ENCODE results near the gene PRKG1. TPM values are rescaled to one million over a fixed set of nuclear protein-coding genes. Genes with fewer than 3 reads are reported as not detected.
"Not testable (repeated sequence)": the region's sequence is repeated elsewhere in the genome, so short reads cannot be mapped to it uniquely, and the experiment has no call there.

Gene PRKG1
- total RNA-seq, 1 donor from 2014 or later, result not detected

GRCh38 chr10:51687296-51687695 is 613.0 kb downstream of the PRKG1 start:
- intact Hi-C loops (cut with micrococcal nuclease), result no loop called here

GRCh38 chr10:51688826-51689225 is 614.5 kb downstream of the PRKG1 start:
- intact Hi-C loops (cut with micrococcal nuclease), result not testable (repeated sequence)

GRCh38 chr10:51689536-51689935 is 615.2 kb downstream of the PRKG1 start:
- intact Hi-C loops (cut with micrococcal nuclease), result no loop called here

GRCh38 chr10:51691135-51691534 is 616.8 kb downstream of the PRKG1 start:
- intact Hi-C loops (cut with micrococcal nuclease), result no loop called here

GRCh38 chr10:51694086-51694768 is 619.9 kb downstream of the PRKG1 start:
- intact Hi-C loops (cut with micrococcal nuclease), result no loop called here

- intact Hi-C loops (cut with micrococcal nuclease), result no loop called here
These were observed 622.0 kb downstream of the PRKG1 start for GRCh38 chr10:51696251-51696650.

GRCh38 chr10:51698473-51699063 is 624.3 kb downstream of the PRKG1 start:
- intact Hi-C loops (cut with micrococcal nuclease), result loop anchor here (1.0 to 2.0 kb wide), 2 partner anchors 9 to 180 kb away; no protein-coding TSS in a partner anchor

GRCh38 chr10:51699145-51699474 is 624.8 kb downstream of the PRKG1 start:
- intact Hi-C loops (cut with micrococcal nuclease), result loop anchor here (1.0 to 2.0 kb wide), 2 partner anchors 8 to 180 kb away; no protein-coding TSS in a partner anchor

- intact Hi-C loops (cut with micrococcal nuclease), result loop anchor here (1.0 to 2.0 kb wide), 2 partner anchors 8 to 179 kb away; no protein-coding TSS in a partner anchor
These were observed 625.4 kb downstream of the PRKG1 start, which contains the start of gene CSTF2T for GRCh38 chr10:51699475-51700227. CSTF2T (minus strand) TSS chr10:51699595; CDS start chr10:51699549, 46 bp downstream.

GRCh38 chr10:51700228-51700817 is 626.0 kb downstream of the PRKG1 start:
- intact Hi-C loops (cut with micrococcal nuclease), result no loop called here

- intact Hi-C loops (cut with micrococcal nuclease), result no loop called here
These were observed 631.5 kb downstream of the PRKG1 start for GRCh38 chr10:51705774-51706173.

GRCh38 chr10:51706225-51706624 is 631.9 kb downstream of the PRKG1 start:
- intact Hi-C loops (cut with micrococcal nuclease), result no loop called here

GRCh38 chr10:51707392-51707791 is 633.1 kb downstream of the PRKG1 start:
- intact Hi-C loops (cut with micrococcal nuclease), result loop anchor here (1.0 kb wide), 1 partner anchor 8 kb away; the partner anchor contains the start of gene CSTF2T

- intact Hi-C loops (cut with micrococcal nuclease), result loop anchor here (1.0 kb wide), 1 partner anchor 9 kb away; the partner anchor contains the start of gene CSTF2T
These were observed 633.6 kb downstream of the PRKG1 start for GRCh38 chr10:51707821-51708424.

- intact Hi-C loops (cut with micrococcal nuclease), result no loop called here
These were observed 634.3 kb downstream of the PRKG1 start for GRCh38 chr10:51708609-51709008.

- intact Hi-C loops (cut with micrococcal nuclease), result no loop called here
These were observed 635.2 kb downstream of the PRKG1 start for GRCh38 chr10:51709324-51709972.

GRCh38 chr10:51711519-51711891 is 637.2 kb downstream of the PRKG1 start:
- intact Hi-C loops (cut with micrococcal nuclease), result no loop called here

GRCh38 chr10:51716981-51717380 is 642.7 kb downstream of the PRKG1 start:
- intact Hi-C loops (cut with micrococcal nuclease), result no loop called here

GRCh38 chr10:51718804-51719291 is 644.6 kb downstream of the PRKG1 start:
- intact Hi-C loops (cut with micrococcal nuclease), result no loop called here

GRCh38 chr10:51724038-51724437 is 649.8 kb downstream of the PRKG1 start:
- intact Hi-C loops (cut with micrococcal nuclease), result no loop called here
